DMS 273 treated with DMSO at 0.1 percent for 48 hours (cell line): Measurements from ENCODE around the gene CUEDC1.
"Not testable (repeated sequence)": the region's sequence is repeated elsewhere in the genome, so short reads cannot be mapped to it uniquely, and the experiment has no call there.

Experiments used
- DNase-seq: peaks from one replicate; lab custom pipeline; 2025; lab: John Stamatoyannopoulos, UW

Gene CUEDC1

DNA sequence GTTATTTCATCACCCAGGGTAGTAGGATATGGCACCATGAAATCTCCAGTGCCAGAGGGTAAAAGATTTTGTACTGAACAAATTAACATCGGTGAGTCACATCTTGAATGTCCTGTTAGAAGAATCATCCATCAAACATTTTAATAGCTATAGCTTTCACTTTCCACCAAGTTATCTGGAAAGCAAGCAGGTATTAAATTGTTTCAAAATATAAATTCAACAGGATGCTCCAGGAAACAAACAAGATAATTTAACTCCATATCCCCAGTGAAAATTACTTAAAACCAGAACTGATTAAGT, 30.4 kb upstream of the CUEDC1 start:
- DNase-seq, result no peak

DNA sequence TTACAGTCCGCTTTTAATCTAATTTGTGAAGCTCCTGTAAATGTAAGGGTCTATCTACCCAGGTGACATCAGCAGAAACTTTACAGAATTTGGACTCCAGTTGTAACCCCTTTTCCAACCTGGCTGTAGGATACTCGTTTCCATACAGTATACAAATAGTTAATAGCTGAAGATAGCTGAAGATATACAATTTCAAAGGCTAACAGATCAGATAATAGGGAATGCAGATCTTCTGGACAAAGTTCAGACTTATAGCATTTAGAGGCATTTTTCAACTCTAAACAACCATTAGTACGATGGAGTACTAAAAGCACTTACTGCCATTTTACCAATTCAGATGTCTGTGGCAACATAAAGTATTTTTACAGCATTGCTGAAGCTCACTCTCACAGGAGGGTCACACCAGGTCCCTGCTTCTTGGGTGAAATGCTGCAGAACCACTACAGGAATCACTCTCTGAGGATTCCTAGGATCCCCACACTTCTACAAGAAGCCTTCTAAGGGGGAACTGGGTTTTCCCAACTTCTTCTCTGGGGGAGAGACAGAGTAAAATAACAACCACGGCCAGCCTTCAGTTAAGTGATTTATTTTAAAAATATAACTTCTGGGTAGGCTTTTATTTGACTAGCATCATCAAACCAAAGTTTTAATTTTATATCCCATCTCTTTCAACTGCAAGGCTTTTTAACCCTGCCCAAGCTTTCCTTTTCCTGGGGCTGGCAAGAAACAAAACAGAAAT, 29.9 kb upstream of the CUEDC1 start:
- no peak for DNase-seq

DNA sequence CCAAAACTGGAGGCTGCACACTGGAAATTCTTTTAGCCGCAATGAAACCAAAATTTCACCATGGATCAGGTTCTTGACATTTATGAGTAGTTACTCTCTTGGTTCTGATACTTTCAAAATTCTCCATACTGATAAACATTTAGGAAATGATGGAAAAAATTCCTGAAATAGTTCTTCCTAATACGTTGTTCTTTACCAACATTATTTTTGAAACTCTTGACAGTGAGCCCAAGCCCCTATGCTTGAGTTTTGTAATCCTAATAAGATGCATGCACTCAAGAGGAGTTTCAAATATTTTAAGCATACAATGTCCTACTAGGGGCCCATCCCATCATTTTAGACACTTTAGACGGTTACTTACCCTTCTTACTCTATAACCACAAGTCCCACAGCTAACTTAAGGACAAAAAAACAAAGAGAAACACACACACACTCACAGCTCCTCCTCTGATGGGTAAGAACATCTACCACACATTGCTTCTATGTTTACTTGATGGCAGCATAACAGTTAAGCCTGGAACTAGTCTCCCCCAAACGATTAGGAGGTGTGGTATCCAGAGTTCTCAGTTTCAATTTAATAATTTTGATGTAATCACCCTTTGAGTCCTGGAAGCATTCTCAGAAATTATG, 29.2 kb upstream of the CUEDC1 start:
- no peak for DNase-seq

DNA sequence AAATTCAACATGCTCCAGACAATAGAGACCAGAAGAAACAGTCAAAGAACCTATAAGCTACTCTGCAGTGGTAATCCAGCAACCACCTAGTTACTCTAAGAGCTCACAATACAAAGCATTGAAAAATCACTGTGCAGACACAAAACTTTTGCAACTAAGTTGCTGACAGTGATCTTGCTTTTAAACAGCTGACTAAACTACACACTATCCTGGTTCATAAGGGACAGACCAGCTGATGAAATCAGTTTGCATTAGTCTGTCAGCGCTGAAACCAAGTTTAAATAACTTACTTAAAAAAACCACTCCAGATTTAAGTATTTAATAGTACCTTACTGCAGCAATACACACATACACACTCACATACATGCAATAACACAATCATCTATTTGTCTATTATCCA, 28.2 kb upstream of the CUEDC1 start:
- no peak for DNase-seq

DNA sequence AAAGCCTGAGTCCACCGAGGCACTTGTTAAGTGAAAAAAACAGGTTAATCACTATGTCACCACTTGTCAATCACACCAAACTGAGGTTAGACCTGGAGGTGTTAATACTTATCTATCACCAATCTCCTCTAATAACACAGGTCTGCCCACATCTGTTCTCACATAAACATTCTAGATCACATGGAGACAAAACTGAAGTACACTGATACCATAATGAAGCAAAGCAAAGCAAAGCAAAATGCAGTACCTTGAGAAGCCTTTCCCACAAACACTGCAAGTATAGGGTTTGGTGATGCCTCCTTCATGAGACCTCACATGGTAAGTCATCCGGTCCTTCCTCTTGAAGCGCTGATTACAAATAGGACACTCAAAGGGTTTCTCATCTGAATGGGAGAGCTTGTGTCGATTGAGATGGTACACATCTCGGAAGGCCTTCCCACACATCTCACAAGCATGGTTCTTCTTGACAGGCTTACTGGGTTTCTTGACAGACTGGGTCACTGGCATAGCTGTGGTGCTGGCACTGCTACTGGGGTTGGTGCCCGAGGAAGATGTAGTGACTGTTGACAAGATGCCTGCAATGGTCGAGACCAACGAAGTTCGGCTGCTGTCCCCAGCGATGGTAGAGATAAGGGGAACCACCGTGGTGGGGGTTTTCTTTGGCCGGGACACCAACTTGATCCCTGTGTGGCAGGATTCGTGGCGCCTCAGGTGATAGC, 27.4 kb upstream of the CUEDC1 start:
- DNase-seq, result no peak

DNA sequence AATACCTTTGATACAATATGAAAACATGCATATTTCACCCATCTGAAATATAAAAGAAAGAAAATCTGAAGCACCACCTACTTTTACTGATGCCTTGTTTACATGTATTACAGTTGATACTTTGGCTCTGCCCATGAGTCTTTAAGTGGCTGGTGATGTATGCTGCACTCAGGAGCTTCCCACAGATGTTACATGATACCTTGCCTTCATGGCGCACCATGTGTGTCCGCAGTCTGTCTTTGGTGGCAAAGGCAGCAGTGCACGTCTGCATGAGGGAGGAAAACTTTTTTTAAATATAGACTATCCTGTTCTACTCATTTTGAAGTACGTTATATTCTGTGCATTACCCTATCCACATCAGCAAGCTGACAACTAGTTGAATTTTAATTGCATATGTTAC, 25.3 kb upstream of the CUEDC1 start:
- no peak for DNase-seq

DNA sequence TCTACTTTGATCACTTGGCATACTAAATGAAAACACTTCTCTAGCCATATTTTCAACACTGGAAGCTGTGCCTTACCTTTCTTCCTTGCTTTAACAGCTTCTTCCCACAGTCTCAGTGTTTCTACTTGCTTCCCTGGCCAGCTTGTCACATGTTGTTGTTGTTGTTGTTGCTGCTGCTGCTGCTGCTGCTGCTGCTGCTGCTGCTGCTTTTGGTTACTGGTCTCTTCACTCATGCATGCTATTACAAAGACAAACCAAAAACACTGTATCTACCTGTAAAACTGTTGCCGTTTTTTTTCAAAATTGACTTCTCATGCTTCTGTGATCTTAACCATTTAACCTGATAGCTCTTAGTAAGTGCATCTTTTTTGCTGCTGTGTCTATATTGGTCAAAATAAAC, 23.9 kb upstream of the CUEDC1 start:
- DNase-seq, result no peak

DNA sequence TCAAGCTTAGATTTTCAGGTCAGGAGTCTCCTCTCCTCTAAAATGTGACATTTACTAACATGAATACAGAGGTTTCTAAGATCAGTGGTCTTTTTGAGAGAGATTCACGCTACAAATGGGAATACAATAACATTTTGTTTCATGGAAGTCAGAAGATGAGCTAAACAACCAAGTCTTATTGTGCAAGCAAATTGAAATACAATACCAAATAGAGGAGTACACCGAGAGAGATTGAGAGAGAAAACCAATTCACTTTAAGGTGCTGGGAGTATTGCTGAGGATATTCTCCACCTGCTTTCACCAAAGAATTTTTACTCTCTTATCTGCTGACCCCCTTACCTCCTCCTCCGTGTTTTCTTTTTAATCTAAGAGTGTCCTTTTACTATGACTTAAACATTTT, 21.4 kb upstream of the CUEDC1 start:
- no peak for DNase-seq

DNA sequence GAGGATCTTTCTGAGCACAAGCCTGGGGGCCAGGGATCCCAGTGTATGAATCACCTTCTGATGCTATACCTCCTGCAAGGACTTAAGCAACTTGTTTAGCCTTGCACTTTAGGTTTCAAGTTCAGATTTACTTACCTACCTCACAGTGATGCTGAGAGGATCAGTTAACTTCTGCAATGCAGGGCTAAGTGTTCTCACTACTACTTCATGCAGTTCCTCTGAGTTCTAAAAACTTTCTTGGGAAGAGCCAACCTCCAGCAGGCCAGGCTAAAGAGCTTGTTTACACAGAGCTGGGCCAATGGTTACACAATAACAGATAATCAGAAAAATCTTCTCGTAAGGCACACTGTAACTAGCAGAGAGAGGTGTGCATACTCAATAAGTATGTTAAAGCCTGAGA, 19.8 kb upstream of the CUEDC1 start:
- no peak for DNase-seq

DNA sequence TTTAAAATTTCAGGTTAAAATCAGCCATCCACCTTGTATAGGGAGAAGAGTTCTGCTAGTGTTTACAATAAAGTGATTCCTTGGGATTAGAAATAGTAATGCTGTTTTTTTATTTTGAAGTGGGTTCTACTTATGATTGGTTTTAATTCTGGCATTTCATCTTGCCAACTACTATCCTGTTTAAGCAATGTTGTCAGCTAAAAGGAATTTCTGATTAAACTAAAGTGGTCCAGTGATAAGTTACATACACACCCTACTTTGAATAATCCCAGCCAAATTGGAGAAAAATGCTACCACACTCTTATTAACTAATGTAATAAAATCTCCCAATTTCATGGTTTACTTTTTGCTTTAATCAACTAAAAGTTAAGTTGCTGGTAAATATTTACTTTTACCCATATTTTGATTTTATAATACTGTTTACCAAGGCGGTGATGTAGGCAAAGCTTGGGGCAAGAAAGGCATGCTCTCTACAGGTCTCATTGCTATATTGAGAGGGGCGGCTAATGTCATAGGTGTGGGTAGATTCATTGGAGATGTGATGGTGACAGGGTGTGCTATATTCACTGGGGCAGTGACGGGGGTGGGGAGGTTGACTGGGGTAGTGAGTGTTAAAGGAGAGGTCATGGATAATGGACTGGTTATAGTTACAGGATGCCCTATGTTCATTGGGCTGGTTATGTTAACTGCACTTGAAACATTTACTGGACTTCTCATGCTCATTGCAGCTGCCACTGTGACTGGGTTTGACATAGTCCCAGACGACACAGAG, 19.0 kb upstream of the CUEDC1 start:
- not testable (repeated sequence) for DNase-seq

DNA sequence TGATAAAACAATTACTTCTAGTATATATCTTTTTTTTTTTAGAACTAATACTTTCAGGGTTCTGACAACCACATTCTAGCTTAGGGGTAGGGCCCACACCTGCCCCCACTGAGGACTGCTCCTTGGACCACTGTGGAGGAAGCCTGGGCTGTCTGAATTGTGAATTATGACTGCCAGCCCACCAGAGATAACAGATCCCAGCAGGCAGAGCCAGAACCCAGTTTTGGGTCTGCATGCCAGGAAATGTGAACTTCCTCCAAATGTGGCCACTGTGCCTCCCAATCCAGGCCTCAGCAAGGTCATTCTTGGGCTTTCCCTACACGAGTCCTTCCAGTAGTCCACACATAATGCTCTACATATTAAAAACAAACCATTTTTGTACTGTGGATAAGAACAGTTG, 16.9 kb upstream of the CUEDC1 start:
- no peak for DNase-seq

DNA sequence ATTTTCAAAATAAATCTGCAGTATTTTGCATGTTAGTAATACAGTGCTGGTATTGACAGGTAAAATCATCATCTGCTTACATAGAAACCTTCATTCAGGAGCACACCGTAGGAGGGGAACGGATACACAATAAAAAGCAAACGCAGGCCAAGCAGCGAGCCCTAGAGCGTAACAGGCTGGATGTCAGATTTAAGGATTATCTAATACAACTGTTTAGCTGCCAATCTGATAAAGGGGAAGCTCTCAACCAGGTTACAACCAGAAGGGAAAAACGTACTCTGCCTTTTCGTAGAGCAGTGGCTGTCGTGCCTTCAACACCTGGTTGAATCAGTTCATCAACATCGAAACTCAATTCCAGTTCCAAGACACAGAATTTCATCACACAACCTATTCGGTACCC, 16.4 kb upstream of the CUEDC1 start:
- DNase-seq, result no peak

DNA sequence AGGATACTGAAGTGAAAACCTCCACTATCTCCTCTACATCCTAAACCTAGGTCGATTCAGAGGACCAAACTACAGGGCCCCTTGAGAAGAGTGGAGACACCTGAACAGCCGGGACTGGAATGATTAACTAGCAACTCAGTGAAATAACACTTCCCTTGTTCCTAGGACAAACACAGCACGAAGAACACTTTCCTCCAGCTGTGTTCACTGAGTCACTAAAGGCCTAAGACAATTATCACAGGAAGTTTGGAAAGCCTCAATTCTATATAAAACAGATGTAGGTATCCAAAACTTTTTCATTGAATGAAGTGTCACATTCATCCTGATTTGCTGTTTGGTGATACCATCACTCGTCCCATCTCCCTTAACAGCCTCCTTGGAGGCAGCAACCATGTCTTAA, 15.5 kb upstream of the CUEDC1 start:
- DNase-seq, result no peak

DNA sequence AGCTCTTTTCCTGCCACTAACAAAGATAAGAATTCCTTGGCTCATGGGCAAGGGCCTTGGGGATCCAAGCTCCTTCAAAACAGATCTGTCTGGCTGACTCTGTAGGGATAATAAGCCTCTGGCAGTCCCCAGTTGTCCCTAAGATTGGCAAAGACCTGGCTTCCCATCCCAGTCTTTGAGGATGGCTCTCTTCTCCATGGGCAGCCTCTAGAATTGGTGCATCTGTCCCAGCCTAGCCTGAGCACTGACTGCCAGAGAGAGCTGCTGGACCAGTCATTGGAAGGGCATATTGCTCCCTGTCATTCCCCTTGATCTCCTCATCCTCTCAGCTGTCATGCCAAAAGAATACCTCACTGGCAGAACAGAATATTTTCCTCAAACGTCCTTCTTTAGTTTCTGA, 13.2 kb upstream of the CUEDC1 start:
- no peak for DNase-seq

DNA sequence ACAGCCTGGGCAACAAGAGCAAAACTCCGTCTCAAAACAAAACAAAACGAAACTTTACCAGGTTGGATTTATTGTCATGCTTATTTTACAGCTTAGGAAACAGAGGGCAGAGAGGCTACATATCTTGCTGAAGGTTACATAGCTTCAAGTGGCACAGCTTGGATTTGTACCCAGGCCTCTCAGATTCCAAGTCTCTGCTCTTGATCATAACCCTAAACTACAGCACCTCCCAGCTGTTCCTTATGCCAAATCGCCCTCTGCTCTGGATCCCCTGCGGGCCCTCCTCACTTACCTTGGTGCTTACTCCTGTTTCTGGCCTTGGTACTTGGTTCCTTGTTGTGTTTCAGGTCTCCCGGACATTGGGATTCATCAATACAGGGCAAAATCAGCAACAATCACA, 11.7 kb upstream of the CUEDC1 start:
- DNase-seq, result no peak

DNA sequence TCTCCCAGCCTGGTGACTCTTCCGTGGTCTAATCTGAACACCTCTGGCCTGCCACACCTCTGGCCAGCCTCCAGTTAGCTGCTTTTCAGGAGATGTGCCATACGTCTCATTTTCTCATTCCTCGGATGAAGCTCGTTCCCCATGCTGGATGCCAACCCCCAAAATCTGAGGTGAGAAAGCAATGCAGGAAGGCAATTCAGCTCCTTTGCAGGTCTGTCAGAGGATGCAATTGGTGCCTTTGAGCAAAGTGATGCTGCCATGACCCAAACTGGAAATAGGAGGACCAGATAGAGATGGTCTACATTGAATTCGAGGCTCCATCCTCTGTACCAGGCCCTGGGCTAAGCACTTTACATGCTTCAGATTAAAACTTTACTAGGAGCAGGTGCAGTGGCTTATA, 11.0 kb upstream of the CUEDC1 start:
- DNase-seq, result no peak

DNA sequence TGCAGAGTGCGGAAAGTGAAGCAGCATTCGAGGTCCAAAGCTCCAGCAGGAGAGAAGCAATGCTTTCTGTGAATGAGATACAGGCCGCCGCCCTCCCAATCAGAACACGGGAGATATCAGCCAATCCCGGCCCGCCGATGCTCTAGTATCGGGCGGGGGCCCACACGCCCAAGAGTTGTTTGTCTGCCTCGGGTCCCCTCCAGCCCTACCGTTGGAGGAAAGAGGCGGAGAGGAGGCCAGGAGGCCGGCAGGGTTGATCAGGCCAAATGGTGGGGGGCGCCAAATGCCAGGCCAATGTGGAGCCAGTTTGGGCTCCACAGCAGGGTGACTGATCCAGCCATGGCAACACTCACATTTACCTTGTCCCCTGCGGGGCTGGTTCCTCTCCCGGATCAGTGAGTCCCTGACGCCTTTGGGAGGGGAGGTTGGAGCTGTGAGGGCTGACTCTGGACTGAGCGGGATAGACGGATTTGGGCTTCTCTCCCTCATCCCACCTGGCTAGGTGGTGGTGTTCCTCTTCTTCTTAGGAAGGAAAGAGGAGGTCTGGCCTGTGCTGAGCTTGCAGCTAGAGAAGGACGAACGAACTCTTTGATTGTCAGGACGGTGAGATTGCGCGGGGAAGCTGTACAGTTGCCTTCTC, 10.4 kb upstream of the CUEDC1 start:
- no peak for DNase-seq

DNA sequence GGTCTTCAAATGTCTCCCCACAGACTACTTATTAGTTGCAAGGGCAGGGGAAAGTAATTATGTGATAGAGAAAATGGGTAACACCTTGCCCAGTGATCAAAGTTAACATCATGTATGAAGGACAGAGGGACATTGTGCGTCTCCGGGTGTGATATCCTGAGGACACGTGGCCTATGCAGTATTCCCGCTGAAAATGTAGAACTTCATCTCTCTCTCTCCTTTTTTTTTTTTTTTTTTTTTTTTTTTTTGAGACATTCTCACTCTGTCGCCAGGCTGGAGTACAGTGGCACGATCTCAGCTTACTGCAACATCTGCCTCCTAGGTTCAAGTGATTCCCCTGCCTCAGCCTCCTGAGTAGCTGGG, 7.9 kb upstream of the CUEDC1 start:
- DNase-seq, result no peak

DNA sequence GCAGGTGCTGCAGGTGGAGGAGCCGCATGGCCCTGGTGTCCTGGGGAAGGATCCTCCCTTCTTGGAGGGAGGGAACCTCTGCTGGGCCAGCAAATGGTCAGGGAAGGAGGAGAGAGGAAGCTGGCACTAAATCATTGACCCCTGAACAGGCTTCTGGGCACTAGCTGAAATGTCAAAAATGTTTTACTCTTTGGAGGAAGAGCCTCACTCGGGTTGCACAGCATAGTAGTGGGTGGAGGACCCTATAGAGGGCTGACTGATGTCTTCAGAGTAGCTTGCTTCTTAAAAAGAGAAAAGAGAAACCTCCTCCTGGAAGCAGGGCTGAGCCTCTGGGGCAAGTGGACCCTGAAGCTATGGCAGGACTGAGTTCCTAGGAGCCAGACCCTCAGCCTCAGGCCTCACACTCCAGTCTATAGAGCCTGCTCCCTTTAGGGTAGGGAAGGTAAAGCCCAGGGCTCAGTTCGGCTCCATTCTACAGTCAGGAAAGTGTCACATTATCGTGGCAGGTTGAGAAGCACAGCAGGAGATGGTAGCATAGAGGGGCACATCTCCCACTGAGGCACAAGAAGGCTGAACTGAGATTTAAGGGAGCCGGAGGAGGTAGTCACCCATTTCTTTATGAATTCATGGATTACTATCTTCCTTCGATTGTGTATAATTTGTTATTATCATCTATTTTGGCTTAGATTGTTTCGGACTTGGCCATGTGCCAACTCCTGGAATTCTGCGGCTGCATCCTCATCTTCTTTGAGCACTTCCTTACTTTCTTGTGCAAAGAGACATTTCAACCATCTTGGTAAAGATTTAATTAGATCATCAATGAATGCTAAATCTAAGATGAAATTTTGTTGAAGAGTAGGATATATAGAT, 7.3 kb upstream of the CUEDC1 start:
- DNase-seq, result no peak

DNA sequence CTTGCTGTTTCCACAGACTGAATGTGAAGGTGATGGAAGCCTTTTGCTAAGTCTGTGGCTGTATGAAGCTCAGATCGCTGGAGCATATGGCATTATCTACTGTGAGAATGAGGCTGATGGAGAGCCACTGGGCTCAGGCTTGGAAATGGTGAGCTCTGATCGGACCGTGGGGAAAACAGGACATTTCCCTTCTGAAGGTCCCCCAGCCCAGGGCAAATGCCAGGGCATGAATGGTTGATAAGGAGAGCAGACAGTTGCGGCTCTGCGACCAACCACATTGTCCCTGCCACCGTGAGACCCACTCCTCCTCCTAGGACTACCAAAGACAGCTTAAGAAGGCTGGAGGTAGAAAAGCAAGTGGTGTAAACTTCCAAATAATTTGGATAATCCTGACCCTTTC, 4.7 kb upstream of the CUEDC1 start:
- no peak for DNase-seq

DNA sequence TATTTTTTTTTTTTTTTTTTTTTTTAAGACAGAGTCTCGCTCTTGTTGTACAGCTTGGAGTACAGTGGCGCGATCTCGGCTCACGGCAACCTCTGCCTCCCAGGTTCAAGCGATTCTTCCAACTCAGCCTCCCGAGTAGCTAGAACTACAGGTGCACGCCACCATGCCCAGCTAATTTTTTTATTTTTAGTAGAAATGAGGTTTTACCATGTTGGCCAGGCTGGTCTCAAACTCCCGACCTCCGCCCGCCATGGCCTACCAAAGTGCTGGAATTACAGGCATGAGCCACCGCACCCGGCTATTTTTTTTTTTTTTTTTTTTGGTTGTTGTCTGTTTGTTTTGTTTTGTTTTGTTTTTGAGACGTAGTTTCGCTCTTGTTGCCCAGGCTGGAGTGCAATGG, 3.2 kb upstream of the CUEDC1 start:
- not testable (repeated sequence) for DNase-seq

DNA sequence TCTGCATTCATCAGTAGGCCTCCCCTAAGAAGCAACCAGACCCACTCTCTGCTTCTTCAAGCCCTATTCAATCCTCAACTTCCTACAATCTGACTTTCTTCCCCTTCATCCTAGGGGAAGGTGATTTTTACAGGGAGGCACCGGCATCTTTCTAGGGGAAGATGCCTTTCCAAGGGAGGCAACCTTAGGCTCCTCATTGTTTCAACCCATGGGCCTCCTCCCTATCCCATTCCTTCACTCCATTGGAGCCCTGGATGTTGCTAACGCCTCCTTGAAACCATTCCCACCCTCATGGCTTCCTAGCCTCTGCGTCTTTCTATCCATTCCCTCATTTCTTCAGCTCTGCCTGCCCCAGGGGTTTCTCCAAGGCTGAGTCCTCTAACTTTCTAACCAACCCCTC, 2.7 kb upstream of the CUEDC1 start:
- no peak for DNase-seq
